Stimulated activated CD8-positive, alpha-beta memory T cell treated with anti-CD3 and anti-CD28 coated beads, Interleukin-2, amount 100 ng/mL, for 1 hour (primary cell): Measurements from ENCODE around the gene NFX1.
"Not testable (repeated sequence)": the region's sequence is repeated elsewhere in the genome, so short reads cannot be mapped to it uniquely, and the experiment has no call there.

ENCODE experiments used
- DNase-seq, 2 donors: peaks; one replicate each; pipeline ENCODE4 v3.0.0-alpha.2; 2020; ENCODE audit warnings: low read depth in 2 of 2

The NFX1 gene

GRCh38 chr9:33310748-33311147 lies 20.4 kb downstream of the NFX1 start:
- DNase-seq, result no peak

- DNase-seq, result no peak
Observed at GRCh38 chr9:33311953-33312352, 21.6 kb downstream of the NFX1 start.

DNA sequence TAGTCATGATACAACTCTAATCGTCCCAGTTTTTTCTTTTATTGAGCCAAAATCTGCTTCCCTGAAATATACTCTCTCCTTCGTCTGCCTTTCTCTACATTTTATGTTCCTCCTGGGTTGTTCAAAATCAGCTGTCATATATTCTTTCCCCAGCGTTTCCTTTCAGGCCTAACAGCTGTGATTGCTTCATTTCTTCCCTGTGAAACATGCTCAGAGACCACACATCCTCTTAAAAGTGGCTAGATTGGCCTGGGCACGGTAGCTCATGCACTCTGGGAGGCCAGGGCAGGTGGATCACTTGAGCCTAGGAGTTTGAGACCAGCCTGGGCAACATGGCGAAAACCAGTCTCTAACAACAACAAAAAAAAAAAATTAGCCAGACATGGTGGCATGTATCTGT lies 25.1 kb downstream of the NFX1 start:
- no peak for DNase-seq

- DNase-seq, result not testable (repeated sequence)
Observed at GRCh38 chr9:33317136-33317535, 26.8 kb downstream of the NFX1 start.

DNA sequence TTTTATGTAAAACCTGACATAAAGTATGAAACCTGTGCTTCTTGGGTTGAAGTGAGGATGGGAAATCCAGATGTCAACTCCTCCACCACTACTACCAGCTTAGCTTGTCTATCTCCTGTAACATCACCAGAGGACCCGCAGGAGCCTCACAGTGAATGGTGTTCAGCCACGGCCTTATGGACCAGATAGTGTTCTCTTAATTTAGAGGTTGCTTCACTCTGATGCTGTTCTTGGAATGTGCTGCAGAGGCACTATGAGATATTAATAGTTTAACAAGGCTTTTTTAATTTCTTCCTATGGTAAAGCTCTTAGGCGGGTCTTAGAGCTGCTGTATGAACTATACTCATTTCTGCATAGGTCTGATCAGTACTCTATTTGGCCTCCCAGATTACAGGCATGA lies 27.9 kb downstream of the NFX1 start:
- no peak for DNase-seq

- no peak for DNase-seq
Observed at GRCh38 chr9:33318781-33319180, 28.5 kb downstream of the NFX1 start.

DNA sequence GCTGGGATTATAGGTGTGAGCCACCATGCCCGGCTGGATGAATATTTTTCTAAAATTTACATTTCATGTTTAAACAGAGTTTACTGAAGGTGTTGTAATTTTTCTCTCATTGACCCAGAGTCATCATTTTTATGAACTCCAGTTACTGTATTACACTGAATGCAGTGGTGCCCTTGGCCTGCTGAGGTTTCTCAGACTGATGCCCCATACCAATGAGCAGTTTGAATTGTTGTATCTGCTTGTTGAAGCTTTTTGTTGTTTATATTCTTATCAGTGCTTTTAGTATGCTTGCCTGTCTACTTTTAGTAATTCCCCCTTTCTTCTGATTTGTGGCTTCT lies 29.9 kb downstream of the NFX1 start:
- DNase-seq, result no peak

DNA sequence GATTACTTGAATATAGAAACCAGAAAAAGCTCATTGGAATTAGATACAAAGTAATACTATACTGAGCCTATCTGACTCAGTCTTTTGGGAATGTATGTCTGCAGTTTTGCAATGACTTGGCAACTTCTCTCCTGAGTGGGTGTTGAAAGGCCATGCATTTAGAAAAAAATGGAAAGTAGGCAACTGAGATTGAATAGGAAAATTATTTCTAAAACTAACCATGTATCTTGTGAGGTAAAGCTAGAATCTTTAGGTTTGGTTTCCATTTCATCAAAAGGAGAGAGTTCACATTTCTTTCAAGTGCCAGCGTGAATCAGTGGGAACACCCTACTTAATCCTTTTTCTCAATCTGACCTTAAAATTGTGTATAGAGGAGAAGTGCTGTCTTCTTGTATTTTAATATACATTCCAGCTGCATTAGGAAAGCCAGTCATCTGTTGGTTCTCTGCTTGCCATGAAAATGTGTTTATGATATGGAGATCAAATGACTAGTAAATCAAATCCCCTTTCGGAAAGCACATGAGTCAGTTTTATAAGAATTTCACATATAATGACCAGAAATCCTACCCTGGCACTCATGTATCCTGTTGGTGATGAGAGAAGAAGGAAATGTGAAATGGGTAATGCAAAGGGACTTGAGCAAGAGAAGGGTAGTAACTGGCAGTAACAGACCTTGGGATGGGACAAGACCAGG lies 30.4 kb downstream of the NFX1 start:
- no peak for DNase-seq

- DNase-seq, result no peak
Observed at GRCh38 chr9:33329117-33329563, 38.8 kb downstream of the NFX1 start.

DNA sequence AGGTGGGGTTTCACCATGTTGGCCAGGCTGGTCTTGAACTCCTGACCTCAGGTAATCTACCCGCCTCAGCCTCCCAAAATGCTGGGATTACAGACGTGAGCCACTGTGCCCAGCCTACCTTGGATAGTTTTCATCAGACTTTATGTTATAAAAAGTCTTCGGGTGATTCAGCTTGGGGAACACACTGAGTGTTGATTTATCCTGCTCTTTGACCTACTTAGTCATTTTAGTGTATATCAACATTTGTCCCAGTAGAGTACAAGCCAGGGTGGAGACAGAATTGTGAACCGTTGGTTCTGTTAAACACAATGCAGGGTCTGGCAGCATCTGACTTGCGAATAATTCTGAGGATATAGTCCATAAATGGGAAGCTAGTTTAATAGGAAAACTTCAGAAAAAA lies 39.7 kb downstream of the NFX1 start:
- DNase-seq, result no peak

DNA sequence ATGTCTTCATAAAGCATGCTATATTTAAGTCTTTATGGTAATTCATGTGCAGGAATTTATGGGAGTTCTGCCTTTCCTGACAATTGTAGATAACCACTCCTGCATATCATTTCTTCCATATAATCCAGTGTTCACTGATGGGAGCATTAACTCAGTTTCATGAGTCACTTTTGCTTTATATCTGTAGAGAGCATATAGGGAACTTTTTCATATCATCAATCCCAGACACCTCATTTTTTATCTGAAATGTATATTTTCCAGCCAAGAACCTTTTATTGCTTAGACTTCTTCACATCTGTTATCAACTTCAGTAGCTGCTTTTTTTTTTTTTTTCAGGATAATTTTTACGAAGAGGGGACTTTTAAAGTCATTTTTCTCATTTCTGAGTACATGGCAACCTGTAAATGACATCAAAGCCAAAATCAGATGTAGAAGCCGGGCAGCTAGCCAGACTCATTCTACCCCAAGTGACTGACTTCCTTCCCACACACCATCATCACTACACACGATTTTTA lies 41.1 kb downstream of the NFX1 start:
- DNase-seq, result no peak

DNA sequence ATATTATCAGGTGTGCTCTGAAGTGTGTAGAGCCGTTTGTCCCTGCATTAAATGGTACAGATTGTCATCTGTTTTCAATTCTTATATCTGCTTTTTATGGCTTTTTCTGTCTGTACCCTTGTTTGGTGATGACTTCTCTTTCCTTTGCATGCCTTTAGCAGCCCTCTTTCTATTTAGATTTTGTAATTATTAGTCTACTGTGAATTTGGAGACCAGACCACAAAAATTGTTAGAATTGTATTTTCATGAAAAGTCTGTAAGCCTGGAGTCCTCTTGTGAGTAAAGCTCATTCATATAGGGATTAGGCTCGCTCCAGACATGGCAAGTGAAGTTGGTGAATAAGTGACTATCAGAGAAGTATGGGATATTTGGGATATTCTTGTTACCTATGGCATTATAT lies 41.7 kb downstream of the NFX1 start:
- DNase-seq, result no peak

GRCh38 chr9:33332956-33333355 lies 42.6 kb downstream of the NFX1 start:
- not testable (repeated sequence) for DNase-seq

GRCh38 chr9:33340186-33340585 lies 49.9 kb downstream of the NFX1 start:
- no peak for DNase-seq

DNA sequence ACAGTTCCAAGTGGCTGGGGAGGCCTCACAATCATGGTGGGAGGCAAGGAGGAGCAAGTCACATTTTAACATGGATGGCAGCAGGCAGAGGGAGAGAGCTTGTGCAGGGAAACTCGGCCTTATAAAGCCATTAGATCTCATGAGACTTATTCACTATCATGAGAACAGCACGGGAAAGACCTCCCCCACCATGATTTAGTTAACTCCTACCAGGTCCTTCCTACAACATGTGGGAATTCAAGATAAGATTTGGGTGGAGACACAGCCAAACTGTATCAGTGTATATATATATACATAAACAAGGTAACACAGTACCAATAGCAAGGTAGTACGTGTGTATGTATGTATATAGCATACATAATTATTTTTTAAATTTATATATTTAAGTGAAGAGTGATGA lies 50.9 kb downstream of the NFX1 start:
- DNase-seq, result no peak

- DNase-seq, result no peak
Observed at GRCh38 chr9:33344145-33344544, 53.8 kb downstream of the NFX1 start.

DNA sequence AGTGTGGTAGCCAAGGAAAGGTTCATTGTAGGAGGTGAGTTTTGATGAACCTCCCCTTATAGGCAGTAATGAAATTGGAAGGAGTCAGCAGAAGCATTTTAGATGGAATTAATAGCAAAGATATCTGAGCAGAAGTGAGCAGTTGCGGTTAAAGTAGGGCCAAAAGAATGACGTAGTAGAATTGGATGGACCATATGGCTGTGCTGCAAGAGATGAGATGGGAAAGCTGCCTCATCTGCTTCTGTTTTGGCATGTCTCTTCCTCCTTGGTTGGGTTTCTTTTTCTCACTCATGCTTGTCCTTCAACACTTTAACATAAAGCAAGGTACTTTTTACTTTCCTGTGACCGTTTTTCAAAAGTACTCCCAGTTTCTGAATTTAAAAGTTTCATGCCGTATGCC lies 56.2 kb downstream of the NFX1 start:
- no peak for DNase-seq

DNA sequence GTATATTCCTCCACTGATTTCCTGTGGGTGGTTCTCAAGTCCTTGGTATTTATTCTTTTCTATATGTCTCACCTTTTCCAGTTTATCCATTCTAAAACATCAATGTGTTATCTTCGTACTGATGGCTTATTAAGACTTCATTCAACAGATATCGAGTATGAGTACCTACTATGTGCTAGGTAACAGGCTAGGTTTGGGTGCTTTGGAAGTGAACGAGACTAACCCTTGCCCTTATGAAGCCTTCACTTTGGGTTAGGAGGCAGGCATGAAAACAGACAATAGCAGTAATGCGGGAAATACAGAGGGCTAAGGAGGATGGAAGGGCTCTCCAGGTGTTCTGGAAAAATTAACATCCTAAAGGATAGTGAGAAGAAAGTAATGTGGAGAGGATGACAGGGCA lies 58.7 kb downstream of the NFX1 start:
- no peak for DNase-seq

- DNase-seq, result no peak
Observed at GRCh38 chr9:33349743-33350142, 59.4 kb downstream of the NFX1 start.

- no peak for DNase-seq
Observed at GRCh38 chr9:33350310-33350709, 60.0 kb downstream of the NFX1 start.

GRCh38 chr9:33351547-33351946 lies 61.2 kb downstream of the NFX1 start:
- no peak for DNase-seq

GRCh38 chr9:33354651-33355211 lies 64.4 kb downstream of the NFX1 start:
- no peak for DNase-seq

GRCh38 chr9:33355933-33356332 lies 65.6 kb downstream of the NFX1 start:
- no peak for DNase-seq

DNA sequence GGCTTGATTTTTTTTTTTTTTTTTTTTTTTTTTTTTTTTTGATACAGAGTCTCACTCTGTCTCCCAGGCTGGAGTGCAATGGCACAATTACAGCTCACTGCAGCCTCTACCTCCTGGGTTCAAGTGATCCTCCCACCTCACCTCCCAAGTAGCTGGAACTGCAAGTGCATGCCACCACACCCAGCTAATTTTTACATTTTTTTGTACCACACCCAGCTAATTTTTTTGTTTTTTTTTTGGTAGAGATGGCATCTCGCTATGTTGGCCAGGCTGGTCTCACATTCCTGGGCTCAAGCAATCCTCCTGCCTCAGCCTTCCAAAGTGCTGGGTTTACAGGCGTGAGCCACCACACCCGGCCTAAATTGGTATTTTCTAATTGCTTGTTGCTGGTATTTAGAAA lies 68.3 kb downstream of the NFX1 start:
- not testable (repeated sequence) for DNase-seq
